Psoas muscle (tissue), 8 donors: ENCODE measurements around the gene PSMG2. TPM values are rescaled to one million over a fixed set of nuclear protein-coding genes. Genes with fewer than 3 reads are reported as not detected.

Experiments used
- ATAC-seq, 4 donors: fragments of 200-7000 bp; cut with Tn5 transposase; one replicate each; pipeline ENCODE4 v1.9.1; 2020; ENCODE audit warnings: moderate library complexity in 3 of 4, mild to moderate bottlenecking in 2 of 4
- DNase-seq, 2 donors: peaks; one replicate each; pipeline ENCODE4 v3.0.0-alpha.2; 2020
- H3K27ac ChIP-seq: fragments of 200-600 bp; one replicate; pipeline ENCODE4 v1.8.0; 2022
- H3K27me3 ChIP-seq, 3 donors: fragments of 200-600 bp in 1 of 3; one replicate each; pipeline versions ENCODE4 v1.6.1 to v1.8.0; 2013 to 2022; ENCODE audit warnings: low read length in 2 of 3, mild to moderate bottlenecking in 2 of 3, moderate library complexity in 1 of 3; ENCODE audit not compliant: insufficient read depth in 3 of 3
- H3K36me3 ChIP-seq, 2 donors: fragments of 200-600 bp in 1 of 2; one replicate each; pipeline versions ENCODE4 v1.6.1 to v1.8.0; 2013 to 2022; ENCODE audit warnings: low read depth in 1 of 2, mild to moderate bottlenecking in 1 of 2, moderate library complexity in 1 of 2; ENCODE audit not compliant: insufficient read depth in 1 of 2
- H3K4me1 ChIP-seq: fragments of 200-600 bp; one replicate; pipeline ENCODE4 v1.8.0; 2022
- H3K4me3 ChIP-seq: fragments of 200-600 bp; one replicate; pipeline ENCODE4 v1.8.0; 2022; ENCODE audit warnings: mild to moderate bottlenecking
- H3K9me3 ChIP-seq: fragments of 200-600 bp; one replicate; pipeline ENCODE4 v1.8.0; 2022
- CTCF ChIP-seq: fragments of 200-600 bp; IDR thresholded peaks from one replicate; pipeline ENCODE4 v1.8.0; 2022; ENCODE audit warnings: antibody characterized with exemption
- WGBS, 3 donors: extraction: QIAGEN DNeasy Blood & Tissue Kit; methylation state at CpG; one replicate each; pipeline versions ENCODE4 v1.1.6 to v1.1.7; 2013; 5-methylcytosine and 5-hydroxymethylcytosine counted together
- intact Hi-C, 2 donors: fragments of 100-400 bp; cut with DNase I; formaldehyde crosslinking; loops; one replicate each; pipeline versions ENCODE4 v1.11.0 to v1.14.2; 2022
- polyA plus RNA-seq, 3 donors: library from polyadenylated mRNA; stranded (reverse); fragments of 200-250 nt; gene quantifications; one replicate each; pipeline ENCODE4 v1.2.3, GENCODE V29; 2013
- total RNA-seq, 4 donors: library from RNA; stranded (reverse); fragmentation: NEBNext Ultra II Directional in 2 of 4; extraction: Animal tissue kit (Norgen Biotek cat#: 25700) in 2 of 4; gene quantifications; one replicate each; pipeline versions ENCODE4 v1.2.1 to v1.2.4, GENCODE V29; 2021 to 2023
- donor health status: healthy with polysubstance abuse.
- donor health status: DM: no; HTN: no; CAD: no; lungs with moderate emphysema.
- donor health status: Bipolar disorder and iron deficiency.
- donor health status: healthy.
- donor health status: DM: yes; HTN: yes; CAD: no.
- donor health status: DM: no; HTN: no; CAD: no.
- donor health status: DM: no; HTN: no; CAD: no.
- donor health status: DM: yes; HTN: yes; CAD: no.

PSMG2 gene
- total and polyA plus RNA-seq, 7 donors, result 32.9 to 67.7 (median 53.8) TPM

DNA sequence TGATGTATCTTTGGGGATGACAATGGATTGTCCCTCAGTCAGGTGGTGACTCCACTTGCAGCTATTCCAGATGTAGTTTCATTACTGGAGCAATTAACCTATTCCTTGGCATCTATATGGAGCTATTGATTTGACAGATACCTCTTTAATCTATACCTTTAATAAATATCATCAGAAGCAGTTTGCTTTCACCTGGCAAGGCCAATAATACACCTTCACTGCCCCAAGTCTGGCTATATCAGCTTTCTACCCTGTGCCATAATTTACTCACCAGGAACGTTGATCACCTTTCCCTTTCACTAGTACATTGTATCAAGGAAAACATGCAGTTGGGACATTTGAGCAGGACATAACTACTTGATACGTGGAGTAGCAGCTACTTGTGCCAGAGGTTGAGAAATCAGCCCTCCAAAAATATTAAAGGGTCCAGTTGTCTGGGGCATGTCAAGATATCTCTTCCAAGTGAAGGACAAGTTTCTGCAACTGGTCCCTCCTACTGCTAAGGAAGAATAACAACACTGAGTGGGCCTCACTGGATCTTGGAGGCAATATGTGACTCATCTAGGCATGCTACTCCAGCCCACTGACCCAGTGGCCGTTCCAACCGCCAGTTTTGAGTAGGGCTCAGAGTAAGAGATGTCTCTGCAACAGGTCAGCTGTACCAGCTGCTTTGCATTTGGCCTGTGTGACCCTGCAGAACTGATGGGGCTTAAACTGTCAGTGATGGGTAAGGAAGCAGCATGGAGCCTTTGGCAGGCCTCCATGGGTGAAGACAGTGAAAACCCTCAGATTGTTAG, 67.0 kb downstream of the PSMG2 start:
- Histone ChIP-seq H3K4me3 (no peak overlapping the region), H3K27ac (no peak overlapping the region), H3K36me3 (no peaks in the 10 kb centered on the region), H3K27me3 (no peaks in the 10 kb centered on the region), H3K4me1 (no peaks in the 10 kb centered on the region), H3K9me3 (no peaks in the 10 kb centered on the region)
- no peak for ATAC-seq
- intact Hi-C loops, result no loop called here
- 48 to 67% (median 54%) methylated on average over 4 of the region's 4 CpGs for WGBS, 3 donors
- no peak for DNase-seq
- TF ChIP-seq CTCF, result no peak

GRCh38 chr18:12770469-12771219, 67.8 kb downstream of the PSMG2 start:
- ATAC-seq, result no peak
- no peaks in the 10 kb centered on the region for H3K4me1 ChIP-seq
- intact Hi-C loops, result no loop called here
- H3K27ac ChIP-seq, result no peak overlapping the region
- H3K4me3 ChIP-seq, result no peak overlapping the region
- no peak for TF ChIP-seq CTCF
- no peaks in the 10 kb centered on the region for H3K9me3 ChIP-seq
- H3K36me3 ChIP-seq, result no peaks in the 10 kb centered on the region
- no peak for DNase-seq
- H3K27me3 ChIP-seq, result no peaks in the 10 kb centered on the region
- WGBS, 3 donors, result 80 to 89% (median 88%) methylated on average over 15 of the region's 15 CpGs

DNA sequence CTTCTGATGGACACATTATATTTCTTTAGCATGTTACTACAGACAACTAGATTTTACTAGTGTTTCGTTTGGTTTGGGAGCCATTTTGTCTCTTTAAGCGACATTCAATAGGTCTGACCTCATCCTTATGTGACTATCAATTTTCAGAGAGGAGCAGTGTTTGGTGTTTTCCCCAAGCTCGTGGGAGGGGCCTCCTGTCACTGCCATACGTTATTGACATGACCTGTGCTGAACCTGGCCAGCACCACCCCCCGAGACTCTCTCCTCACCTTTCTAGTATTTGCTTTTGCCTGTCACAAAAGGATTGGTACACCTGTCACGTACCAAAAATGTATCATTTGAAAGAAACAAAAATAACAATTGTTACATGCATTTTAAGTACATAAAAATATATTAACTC, 69.3 kb downstream of the PSMG2 start:
- WGBS, 3 donors, result 59 to 67% (median 62%) methylated on average over 6 of the region's 6 CpGs

DNA sequence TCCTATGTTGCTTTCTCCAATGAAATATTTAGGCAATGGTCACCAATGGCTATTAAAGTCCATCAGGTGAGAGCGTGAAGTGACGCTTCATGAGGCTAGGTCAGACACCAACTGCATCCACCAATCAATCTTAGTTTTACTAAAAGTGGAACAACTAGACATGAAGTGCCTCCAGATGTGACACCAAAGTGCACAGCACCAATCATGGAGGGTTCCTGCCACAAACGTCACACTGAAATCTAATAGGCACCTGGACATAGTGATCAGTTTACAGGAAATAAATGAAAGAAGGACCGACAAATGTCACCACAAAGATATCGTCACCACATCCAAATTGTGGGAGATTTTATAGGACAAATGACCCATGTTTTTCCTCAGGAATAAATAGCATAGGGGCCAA, 70.5 kb downstream of the PSMG2 start:
- H3K9me3 ChIP-seq, result no peaks in the 10 kb centered on the region
- no peaks in the 10 kb centered on the region for H3K4me1 ChIP-seq
- intact Hi-C loops, result no loop called here
- H3K36me3 ChIP-seq, result no peaks in the 10 kb centered on the region
- DNase-seq (no peak), ATAC-seq (no peak)
- no peak for TF ChIP-seq CTCF
- 59 to 74% (median 74%) methylated on average over 5 of the region's 5 CpGs for WGBS, 3 donors
- H3K27me3 ChIP-seq, result no peaks in the 10 kb centered on the region
- H3K27ac ChIP-seq, result no peak overlapping the region
- H3K4me3 ChIP-seq, result no peak overlapping the region

More for the DNA sequence above, 69.3 kb downstream of the PSMG2 start:
- Histone ChIP-seq H3K27me3 (no peaks in the 10 kb centered on the region), H3K9me3 (no peaks in the 10 kb centered on the region), H3K36me3 (no peaks in the 10 kb centered on the region), H3K4me1 (no peaks in the 10 kb centered on the region), H3K4me3 (no peak overlapping the region), H3K27ac (no peak overlapping the region)
- no peak for ATAC-seq
- no peak for DNase-seq
- TF ChIP-seq CTCF, result no peak
- intact Hi-C loops, result no loop called here
